CD4-positive, alpha-beta T cell treated with Interleukin-1 beta for 1 hour (primary cell): Measurements from ENCODE around the gene AVPR1A.

Experiments
- DNase-seq, 2 donors: peaks; one replicate each; pipeline ENCODE4 v3.0.0-alpha.2; 2020 to 2022

AVPR1A gene

DNA sequence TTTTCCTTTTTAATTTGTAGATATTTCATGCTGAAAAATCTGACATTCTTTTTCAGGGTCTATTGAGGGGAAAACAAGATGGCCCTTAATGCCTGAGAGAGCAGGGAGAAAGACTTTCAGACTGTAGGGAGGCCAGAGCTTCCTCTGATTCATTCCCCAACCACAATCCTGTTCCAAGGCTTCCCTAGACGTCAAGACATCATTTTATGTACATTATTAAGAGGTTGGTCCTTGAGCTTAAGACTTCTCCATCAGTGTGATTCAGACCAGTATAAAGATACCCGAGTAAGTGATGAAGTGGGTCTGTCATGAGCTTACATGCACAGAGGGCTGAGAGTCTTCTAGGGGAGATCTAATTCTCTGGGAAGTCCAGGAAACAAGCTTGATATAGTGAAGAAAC, 57.3 kb downstream of the AVPR1A start:
- DNase-seq: no peak

DNA sequence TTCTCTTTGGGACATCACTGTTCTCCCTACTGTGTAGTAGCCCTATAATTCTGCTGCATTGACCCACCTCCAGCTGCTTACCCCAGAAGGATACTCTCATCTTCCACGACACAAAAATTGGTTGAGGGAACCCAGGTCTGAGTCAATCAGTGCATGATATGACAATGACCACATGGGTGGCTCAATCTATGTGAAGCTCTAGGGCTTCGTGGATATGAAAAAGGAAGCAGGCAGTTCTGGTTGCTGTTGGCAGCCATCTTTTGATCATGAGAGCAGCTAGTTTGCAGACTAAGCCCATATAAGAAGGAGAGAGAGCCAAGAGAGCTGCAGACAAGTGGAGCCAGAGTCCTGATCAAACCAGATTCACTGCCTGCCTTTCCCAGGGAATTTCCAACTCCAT, 57.9 kb downstream of the AVPR1A start:
- DNase-seq: no peak
